Parathyroid adenoma (tissue), 2 donors: ENCODE measurements around the gene LALBA.

Source experiments
- H2AFZ ChIP-seq: fragments of 300-600 bp; sonication (generic); one replicate; pipeline ENCODE4 v1.7.0; 2017; ENCODE audit warnings: antibody characterized with exemption, mild to moderate bottlenecking
- H3K27ac ChIP-seq: fragments of 300-600 bp; sonication (generic); one replicate; pipeline ENCODE4 v1.7.0; 2017
- H3K27me3 ChIP-seq: fragments of 300-600 bp; sonication (generic); one replicate; pipeline ENCODE4 v1.7.0; 2017; ENCODE audit warnings: low read length; ENCODE audit not compliant: control insufficient read depth, insufficient read depth
- H3K36me3 ChIP-seq: fragments of 300-600 bp; sonication (generic); one replicate; pipeline ENCODE4 v1.7.0; 2017; ENCODE audit warnings: low read length; ENCODE audit not compliant: control insufficient read depth, insufficient read depth
- H3K4me1 ChIP-seq: fragments of 300-600 bp; sonication (generic); one replicate; pipeline ENCODE4 v1.7.0; 2017; ENCODE audit warnings: control low read depth
- H3K4me2 ChIP-seq: fragments of 300-600 bp; sonication (generic); one replicate; pipeline ENCODE4 v1.7.0; 2017; ENCODE audit warnings: low read length
- H3K4me3 ChIP-seq: fragments of 300-600 bp; sonication (generic); one replicate; pipeline ENCODE4 v1.7.0; 2017; ENCODE audit warnings: low read depth, low read length
- H3K79me2 ChIP-seq: fragments of 300-600 bp; sonication (generic); one replicate; pipeline ENCODE4 v1.7.0; 2017; ENCODE audit warnings: control low read depth
- H3K9ac ChIP-seq: fragments of 300-600 bp; sonication (generic); one replicate; pipeline ENCODE4 v1.7.0; 2017; ENCODE audit warnings: mild to moderate bottlenecking
- H3K9me3 ChIP-seq: fragments of 300-600 bp; sonication (generic); one replicate; pipeline ENCODE4 v1.7.0; 2017; ENCODE audit warnings: low read length; ENCODE audit not compliant: control insufficient read depth
- CTCF ChIP-seq: fragments of 300-600 bp; sonication (generic); IDR thresholded peaks from one replicate; pipeline ENCODE4 v1.7.0; 2017; ENCODE audit warnings: antibody characterized with exemption, mild to moderate bottlenecking
- donor health status: primary hyperparathyroidism.

LALBA gene

GRCh38 chr12:48569946-48570345, at the start of gene LALBA:
TSS of gene LALBA (minus strand) at chr12:48570046. CDS start at chr12:48570020, 26 bp downstream.
- Histone ChIP-seq H3K27ac (no peak within 1 kb of the TSS), H3K9me3 (no peaks in the 10 kb centered on the region), H3K79me2 (no peaks in the 10 kb centered on the region), H3K9ac (no peak within 1 kb of the TSS), H2AFZ (no peak within 1 kb of the TSS), H3K4me1 (no peaks in the 10 kb centered on the region), H3K4me2 (no peak within 1 kb of the TSS), H3K27me3 (no peaks in the 10 kb centered on the region), H3K4me3 (no peak within 1 kb of the TSS), H3K36me3 (no peaks in the 10 kb centered on the region)
- TF ChIP-seq CTCF = no peak

- H3K79me2 ChIP-seq = no peaks in the 10 kb centered on the region
- H3K4me1 ChIP-seq = no peaks in the 10 kb centered on the region
- no peak overlapping the region for H2AFZ ChIP-seq
- no peaks in the 10 kb centered on the region for H3K9me3 ChIP-seq
- peak; percentile 98 for TF ChIP-seq CTCF
- H3K36me3 ChIP-seq = no peaks in the 10 kb centered on the region
- H3K27me3 ChIP-seq = no peaks in the 10 kb centered on the region
- H3K27ac ChIP-seq = no peak overlapping the region
- no peak overlapping the region for H3K4me3 ChIP-seq
- no peak overlapping the region for H3K4me2 ChIP-seq
- H3K9ac ChIP-seq = no peak overlapping the region
Measured at GRCh38 chr12:48618541-48618940, 48.7 kb upstream of the LALBA start.

GRCh38 chr12:48615681-48616080, 45.8 kb upstream of the LALBA start:
- H3K9me3 ChIP-seq = no peaks in the 10 kb centered on the region
- H3K27ac ChIP-seq = no peak overlapping the region
- no peak overlapping the region for H3K4me3 ChIP-seq
- no peaks in the 10 kb centered on the region for H3K4me1 ChIP-seq
- no peak overlapping the region for H3K4me2 ChIP-seq
- H3K27me3 ChIP-seq = no peaks in the 10 kb centered on the region
- no peak overlapping the region for H2AFZ ChIP-seq
- H3K79me2 ChIP-seq = no peaks in the 10 kb centered on the region
- no peak overlapping the region for H3K9ac ChIP-seq
- H3K36me3 ChIP-seq = no peaks in the 10 kb centered on the region
- TF ChIP-seq CTCF = no peak

- no peaks in the 10 kb centered on the region for H3K9me3 ChIP-seq
- TF ChIP-seq CTCF = no peak
Measured at GRCh38 chr12:48613321-48613720, 43.5 kb upstream of the LALBA start.

GRCh38 chr12:48602192-48602989, 32.5 kb upstream of the LALBA start:
- no peaks in the 10 kb centered on the region for H3K4me1 ChIP-seq
- no peak overlapping the region for H3K9ac ChIP-seq
- H3K9me3 ChIP-seq = no peaks in the 10 kb centered on the region
- TF ChIP-seq CTCF = no peak
- H3K4me2 ChIP-seq = no peak overlapping the region
- H2AFZ ChIP-seq = no peak overlapping the region
- no peak overlapping the region for H3K4me3 ChIP-seq
- H3K79me2 ChIP-seq = no peaks in the 10 kb centered on the region
- H3K36me3 ChIP-seq = no peaks in the 10 kb centered on the region
- H3K27ac ChIP-seq = no peak overlapping the region
- no peaks in the 10 kb centered on the region for H3K27me3 ChIP-seq

More at GRCh38 chr12:48613321-48613720, 43.5 kb upstream of the LALBA start:
- Histone ChIP-seq H3K4me1 (no peaks in the 10 kb centered on the region), H3K4me3 (no peak overlapping the region), H3K27me3 (no peaks in the 10 kb centered on the region), H3K36me3 (no peaks in the 10 kb centered on the region), H3K4me2 (no peak overlapping the region), H3K27ac (no peak overlapping the region), H3K9ac (no peak overlapping the region), H2AFZ (no peak overlapping the region), H3K79me2 (no peaks in the 10 kb centered on the region)
